Heart right ventricle (tissue), 16 donors: ENCODE data around the gene NDST3. TPM values are rescaled to one million over a fixed set of nuclear protein-coding genes. Genes with fewer than 3 reads are reported as not detected.

Experiments
- ATAC-seq, 8 donors: fragments of 200-7000 bp; cut with Tn5 transposase; one replicate each; pipeline ENCODE4 v1.9.1; 2020; ENCODE audit warnings: mild to moderate bottlenecking in 8 of 8, moderate library complexity in 8 of 8, moderate number of reproducible peaks in 1 of 8
- DNase-seq, 2 donors: peaks; one replicate each; pipeline ENCODE4 v3.0.0-alpha.2; 2020
- H3K27ac ChIP-seq, 10 donors: fragments of 200-600 bp; sonication (generic) in 2 of 10; one replicate each; pipeline versions ENCODE4 v1.5.0 to v1.8.0; 2020 to 2022; ENCODE audit warnings: mild to moderate bottlenecking in 3 of 10
- H3K27me3 ChIP-seq, 7 donors: fragments of 200-600 bp; one replicate each; pipeline ENCODE4 v1.8.0; 2021 to 2022; ENCODE audit warnings: mild to moderate bottlenecking in 2 of 7
- H3K36me3 ChIP-seq, 9 donors: fragments of 200-600 bp; sonication (generic) in 1 of 9; one replicate each; pipeline versions ENCODE4 v1.5.0 to v1.8.0; 2020 to 2022; ENCODE audit warnings: mild to moderate bottlenecking in 2 of 9
- H3K4me1 ChIP-seq, 9 donors: fragments of 200-600 bp; sonication (generic) in 1 of 9; one replicate each; pipeline versions ENCODE4 v1.5.0 to v1.8.0; 2020 to 2022; ENCODE audit warnings: mild to moderate bottlenecking in 4 of 9
- H3K4me3 ChIP-seq, 10 donors: fragments of 200-600 bp; sonication (generic) in 2 of 10; one replicate each; pipeline versions ENCODE4 v1.5.0 to v1.8.0; 2020 to 2022; ENCODE audit warnings: mild to moderate bottlenecking in 7 of 10, moderate library complexity in 2 of 10
- H3K9me3 ChIP-seq, 11 donors: fragments of 200-600 bp in 10 of 11; sonication (generic) in 2 of 11; one replicate each; pipeline versions ENCODE4 v1.5.0 to v1.8.0; 2013 to 2022; ENCODE audit warnings: mild to moderate bottlenecking in 2 of 11, control low read depth in 1 of 11, moderate library complexity in 1 of 11
- CTCF ChIP-seq, 9 donors: fragments of 200-600 bp; sonication (generic) in 2 of 9; IDR thresholded peaks; one replicate each; pipeline versions ENCODE4 v1.5.0 to v1.8.0; 2021 to 2022; ENCODE audit warnings: antibody characterized with exemption in 9 of 9, mild to moderate bottlenecking in 5 of 9, moderate library complexity in 1 of 9
- WGBS, 2 donors: extraction: QIAGEN DNeasy Blood & Tissue Kit; methylation state at CpG; one replicate each; pipeline ENCODE4 v1.1.7; 2013; ENCODE audit warnings: inconsistent platforms in 1 of 2; 5-methylcytosine and 5-hydroxymethylcytosine counted together
- intact Hi-C, 10 donors: fragments of 100-400 bp; cut with DNase I; formaldehyde crosslinking; loops; one replicate each; pipeline versions ENCODE4 v1.11.1 to v1.14.2; 2022
- polyA plus RNA-seq, 2 donors: library from polyadenylated mRNA; stranded (reverse); fragments of 200-250 nt; gene quantifications; one replicate each; pipeline ENCODE4 v1.2.3, GENCODE V29; 2013
- total RNA-seq, 10 donors: library from RNA; stranded (reverse); fragmentation: NEBNext Ultra II Directional in 3 of 10; extraction: Animal tissue kit (Norgen Biotek cat#: 25700) in 3 of 10; gene quantifications; one replicate each; pipeline versions ENCODE4 v1.2.1 to v1.2.4, GENCODE V29; 2021 to 2023
- donor health status: Arrhythmogenic right ventricular cardiomyopathy.
- donor health status: ischemic (EF 13 %, LVEDD 7.1; RV severe dilation, severe dysfunction).
- donor health status: healthy with polysubstance abuse.
- donor health status: DM: no; HTN: yes; CAD: no.
- donor health status: DM: no; HTN: no; CAD: no.
- donor health status: ischemic (EF 25% LVEDD 6.9; RV normal size, moderate dysfunction).
- donor health status: ischemic (EF 25% LVEDD 5.7; RV mildly dilated, moderate dysfunction).
- donor health status: healthy.
- donor health status: DM: yes; HTN: yes; CAD: no.
- donor health status: Ischemic cardiomyopathy.
- donor health status: ischemic (EF 35%, LVEDD 5.7; RV mildly dilated, moderate dysfunction).
- donor health status: nonischemic (EF 11% LVEDD 7.7; RV severe dilation, severe dysfunction).
- donor health status: DM: yes; HTN: yes; CAD: no.
- donor health status: PGD.
- donor health status: ischemic (EF 29% LVEDD 5.4; RV normal size, mild dysfunction).
- donor health status: nonischemic (EF 23%, LVEDD 6.1; RV moderate dilation, normal function).

NDST3 gene
- total and polyA plus RNA-seq, 12 donors: 0.04 TPM; not detected in 11

- H3K9me3 ChIP-seq: peaks cover 0 to 13% (median 0%) of the 10 kb centered on the region in 11 donors
- peak in 2 of 9 donors; percentile 14 to 29 for TF ChIP-seq CTCF (IDR thresholded peaks at IDR 0.05)
- H3K27ac ChIP-seq: no peak overlapping the region
- no peak overlapping the region for H3K4me3 ChIP-seq
- no peaks in the 10 kb centered on the region for H3K36me3 ChIP-seq
- ATAC-seq (no peak), DNase-seq (no peak)
- no peaks in the 10 kb centered on the region for H3K27me3 ChIP-seq
- no peaks in the 10 kb centered on the region for H3K4me1 ChIP-seq
- intact Hi-C loops: no loop called here
- 53% methylated on average over 8 of the region's 8 CpGs for WGBS, 2 donors
Observed at GRCh38 chr4:118076958-118077766, 42.9 kb downstream of the NDST3 start.

GRCh38 chr4:118077767-118078105 is 43.5 kb downstream of the NDST3 start:
- no peak for DNase-seq
- intact Hi-C loops: no loop called here
- Histone ChIP-seq H3K4me3 (no peak overlapping the region), H3K27ac (no peak overlapping the region), H3K4me1 (no peaks in the 10 kb centered on the region), H3K9me3 (peaks cover 0 to 13% (median 0%) of the 10 kb centered on the region in 11 donors), H3K36me3 (no peaks in the 10 kb centered on the region), H3K27me3 (no peaks in the 10 kb centered on the region)
- no peak for ATAC-seq
- no peak for TF ChIP-seq CTCF (IDR thresholded peaks at IDR 0.05)
- 80 to 82% methylated on average over 3 of the region's 3 CpGs for WGBS, 2 donors

- no peak for DNase-seq
- no peaks in the 10 kb centered on the region for H3K36me3 ChIP-seq
- no peak for ATAC-seq
- H3K4me3 ChIP-seq: no peak overlapping the region
- peaks cover 0 to 8% (median 0%) of the 10 kb centered on the region in 11 donors for H3K9me3 ChIP-seq
- no peak for TF ChIP-seq CTCF (IDR thresholded peaks at IDR 0.05)
- H3K27me3 ChIP-seq: no peaks in the 10 kb centered on the region
- no peak overlapping the region for H3K27ac ChIP-seq
- no peaks in the 10 kb centered on the region for H3K4me1 ChIP-seq
- intact Hi-C loops: no loop called here
Observed at GRCh38 chr4:118081434-118081833, 47.1 kb downstream of the NDST3 start.

GRCh38 chr4:118082182-118082581 is 47.9 kb downstream of the NDST3 start:
- 48 to 52% methylated on average over 1 of the region's 1 CpG for WGBS, 2 donors
- Histone ChIP-seq H3K4me3 (no peak overlapping the region), H3K27ac (no peak overlapping the region), H3K36me3 (no peaks in the 10 kb centered on the region), H3K27me3 (no peaks in the 10 kb centered on the region), H3K4me1 (no peaks in the 10 kb centered on the region), H3K9me3 (peaks cover 0 to 4% (median 0%) of the 10 kb centered on the region in 11 donors)
- no peak for ATAC-seq
- no peak for TF ChIP-seq CTCF (IDR thresholded peaks at IDR 0.05)
- no peak for DNase-seq
- intact Hi-C loops: no loop called here
